Activated gamma-delta T cell treated with anti-CD3 and anti-CD28 coated beads, Interleukin-2, amount 50 U/mL, for 16 hours (primary cell): Measurements from ENCODE around the gene MACF1.
"Not testable (repeated sequence)": the region's sequence is repeated elsewhere in the genome, so short reads cannot be mapped to it uniquely, and the experiment has no call there.

ENCODE experiments used
- DNase-seq: peaks from one replicate; pipeline ENCODE4 v3.0.0-alpha.2; 2020; ENCODE audit warnings: low read depth

MACF1 gene

GRCh38 chr1:39467108-39467720 lies 262.7 kb downstream of the MACF1 start:
- not testable (repeated sequence) for DNase-seq

DNA sequence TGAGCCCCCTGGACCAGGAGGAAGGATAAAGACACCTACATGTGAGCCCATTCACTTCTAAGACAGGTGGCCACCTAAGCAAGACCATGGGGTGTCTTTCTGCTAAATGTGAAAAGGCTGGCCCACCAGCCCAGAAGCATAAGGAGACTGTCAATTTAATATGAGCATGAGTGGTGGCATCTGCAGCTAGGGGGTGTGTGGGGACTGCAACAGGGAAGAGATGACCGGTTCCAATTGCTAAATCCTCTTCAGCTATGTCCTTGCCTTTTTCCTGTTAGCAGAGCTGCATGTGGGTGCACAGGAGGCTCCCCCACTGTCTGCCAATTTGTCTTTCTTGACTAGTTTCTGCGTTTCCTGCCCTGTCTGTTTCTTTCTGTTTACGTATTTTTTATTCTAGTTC lies 264.7 kb downstream of the MACF1 start:
- no peak for DNase-seq

DNA sequence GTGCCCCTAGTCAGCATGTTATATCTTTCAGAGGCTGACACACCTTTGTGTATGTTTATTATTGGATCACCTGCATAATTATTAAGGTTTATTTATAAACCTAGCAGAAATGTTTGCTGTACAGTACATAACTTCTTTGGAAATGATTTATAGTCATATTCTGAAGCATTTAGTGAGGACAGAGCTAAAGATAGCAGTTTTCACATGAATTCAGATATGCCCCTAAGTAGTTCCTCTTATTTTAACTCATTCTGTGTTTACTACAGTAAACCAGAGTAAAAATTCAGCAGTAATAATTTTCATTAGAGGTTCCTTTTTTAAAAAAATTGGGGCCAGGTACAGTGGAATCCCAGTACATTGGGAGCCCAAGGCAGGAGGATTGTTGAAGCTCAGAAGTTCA lies 265.5 kb downstream of the MACF1 start:
- no peak for DNase-seq

- no peak for DNase-seq
Observed at GRCh38 chr1:39472826-39473225, 268.3 kb downstream of the MACF1 start.

GRCh38 chr1:39473324-39473723 lies 268.8 kb downstream of the MACF1 start:
- no peak for DNase-seq

DNA sequence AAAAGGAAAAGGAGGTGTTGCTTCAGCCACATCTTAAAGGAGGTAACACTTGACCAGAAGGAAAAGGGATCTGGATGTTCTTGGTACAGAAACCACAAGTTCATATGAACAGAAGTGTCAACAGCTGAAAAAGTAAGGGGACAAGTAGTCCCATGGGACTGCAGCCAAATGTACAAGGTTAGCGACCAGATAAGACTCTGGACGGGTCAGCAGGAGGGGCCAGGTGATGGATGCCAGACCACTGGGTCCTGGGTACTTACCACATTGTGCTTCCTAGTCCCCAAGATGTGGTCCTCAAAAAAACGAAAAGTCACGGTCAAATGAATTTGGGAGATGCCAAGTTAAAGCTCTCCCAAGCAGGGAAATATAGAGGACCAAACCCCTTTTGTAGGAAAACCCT lies 270.3 kb downstream of the MACF1 start:
- DNase-seq: no peak

GRCh38 chr1:39475551-39475950 lies 271.1 kb downstream of the MACF1 start:
- not testable (repeated sequence) for DNase-seq

GRCh38 chr1:39478126-39478915 lies 273.8 kb downstream of the MACF1 start:
- no peak for DNase-seq

DNA sequence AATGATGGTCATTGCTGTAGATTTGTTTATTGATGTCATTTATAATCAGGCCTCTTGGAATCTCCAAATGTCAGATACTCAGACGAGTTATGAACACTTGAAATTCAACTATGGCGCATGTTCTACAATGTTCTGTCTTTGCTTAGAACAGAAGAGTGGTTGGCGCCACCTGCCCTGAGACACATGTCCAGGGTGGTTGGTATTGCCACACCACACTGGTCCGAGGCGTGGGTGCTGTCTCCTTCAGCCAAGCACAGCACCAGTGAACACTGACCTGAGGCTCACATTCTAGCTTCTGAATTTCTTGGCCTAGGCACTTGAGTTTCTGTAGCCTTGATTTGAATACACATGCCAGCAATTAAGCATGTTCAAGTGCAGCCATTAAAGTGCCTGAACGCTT lies 276.8 kb downstream of the MACF1 start:
- no peak for DNase-seq

GRCh38 chr1:39483276-39483675 lies 278.8 kb downstream of the MACF1 start:
- DNase-seq: no peak

DNA sequence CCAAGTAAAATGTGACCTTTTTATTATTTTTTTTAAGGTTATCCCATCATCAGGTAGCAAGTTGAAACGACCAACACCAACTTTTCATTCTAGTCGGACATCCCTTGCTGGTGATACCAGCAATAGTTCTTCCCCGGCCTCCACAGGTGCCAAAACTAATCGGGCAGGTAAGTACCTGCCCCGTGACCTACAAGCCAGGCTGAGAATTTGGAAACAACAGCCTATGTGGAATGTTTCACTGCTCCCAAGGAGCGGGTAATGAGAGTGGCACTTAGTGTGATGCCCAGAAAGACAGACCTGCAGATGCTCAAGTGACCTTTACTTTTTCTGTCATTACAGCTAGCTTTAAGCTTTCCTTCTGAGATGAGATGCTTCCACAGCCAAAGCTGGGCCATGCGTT lies 280.1 kb downstream of the MACF1 start:
- DNase-seq: no peak

DNA sequence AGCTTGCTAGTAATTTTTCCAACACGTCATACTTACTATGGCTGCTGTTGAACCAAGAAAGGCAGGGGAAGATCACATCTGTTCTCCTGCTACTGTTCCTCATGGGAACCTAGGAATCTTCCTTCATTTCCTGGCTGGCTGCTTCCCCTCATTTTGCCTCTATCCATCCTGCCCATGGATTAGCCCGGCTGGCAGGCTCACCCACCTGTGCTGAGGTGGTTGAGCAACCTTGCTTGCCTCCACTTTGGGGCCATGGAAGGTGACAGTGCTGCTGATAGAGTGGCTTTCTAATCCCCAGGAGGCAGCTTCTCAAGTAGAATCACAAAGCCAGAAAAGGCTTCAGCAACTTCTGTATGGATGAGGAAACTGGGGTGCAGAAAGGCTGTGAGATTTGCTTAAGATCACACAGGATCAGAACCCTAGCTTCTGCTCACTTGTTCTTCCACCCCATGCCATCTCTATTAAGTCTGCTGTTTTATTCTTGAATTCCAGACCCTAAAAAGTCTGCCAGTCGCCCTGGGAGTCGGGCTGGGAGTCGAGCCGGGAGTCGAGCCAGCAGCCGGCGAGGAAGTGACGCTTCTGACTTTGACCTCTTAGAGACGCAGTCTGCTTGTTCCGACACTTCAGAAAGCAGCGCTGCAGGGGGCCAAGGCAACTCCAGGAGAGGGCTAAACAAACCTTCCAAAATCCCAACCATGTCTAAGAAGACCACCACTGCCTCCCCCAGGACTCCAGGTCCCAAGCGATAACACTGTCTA lies 280.7 kb downstream of the MACF1 start:
- DNase-seq: no peak

GRCh38 chr1:39488012-39488545 lies 283.6 kb downstream of the MACF1 start:
- DNase-seq: no peak

DNA sequence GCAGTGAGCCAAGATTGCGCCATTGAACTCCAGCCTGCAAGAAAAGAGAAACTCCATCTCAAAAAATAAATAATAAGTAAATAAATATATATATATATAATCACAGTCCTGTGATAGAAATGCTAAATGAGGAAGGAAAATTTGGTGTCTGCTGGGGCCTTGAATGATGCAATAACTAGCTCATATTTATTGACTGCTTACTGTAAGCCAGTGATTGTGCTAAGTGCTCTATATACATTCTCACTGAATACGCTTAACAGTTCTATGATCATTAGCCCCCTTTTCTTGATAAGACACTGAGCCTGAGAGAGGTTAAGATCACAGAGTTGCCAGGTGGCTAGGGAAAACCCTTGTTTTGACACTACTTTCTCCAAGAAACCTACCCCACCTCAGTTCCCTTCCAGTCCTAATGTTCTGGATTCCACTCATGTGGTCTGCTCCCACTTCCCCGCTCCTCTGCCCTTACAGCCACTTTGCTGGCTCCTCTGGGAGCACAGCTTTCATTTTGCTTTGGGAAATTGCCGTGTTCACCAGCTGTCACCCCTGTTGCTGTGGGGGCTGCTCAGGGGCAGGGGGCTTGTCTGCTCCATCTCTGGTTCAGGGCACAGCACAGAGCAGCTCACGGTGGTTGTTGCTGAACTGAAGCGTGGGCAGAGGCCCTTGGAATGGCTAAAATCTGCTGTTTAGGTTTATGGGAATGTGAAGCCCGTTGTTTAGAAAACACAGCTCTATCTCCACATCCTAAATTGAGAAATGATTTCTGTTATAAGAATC lies 284.5 kb downstream of the MACF1 start:
- no peak for DNase-seq

GRCh38 chr1:39489567-39490239 lies 285.2 kb downstream of the MACF1 start:
- DNase-seq: no peak

- peak; percentile 1 for DNase-seq
Observed at GRCh38 chr1:39490596-39491145, 286.2 kb downstream of the MACF1 start.

- peak; percentile 55 for DNase-seq
Observed at GRCh38 chr1:39491146-39491921, 286.8 kb downstream of the MACF1 start, which contains the start of gene BMP8A. Gene BMP8A, plus strand, starts transcription at chr1:39491636. Its CDS starts 356 bp downstream, at chr1:39491992.

GRCh38 chr1:39492118-39493042 lies 287.9 kb downstream of the MACF1 start:
- not testable (repeated sequence) for DNase-seq
